Prostate gland (tissue), 2 donors: ENCODE data around the gene GNPAT. TPM values are rescaled to one million over a fixed set of nuclear protein-coding genes. Genes with fewer than 3 reads are reported as not detected.

ENCODE experiments used
- DNase-seq: peaks from one replicate; pipeline ENCODE4 v3.0.0-alpha.2; 2019; ENCODE audit warnings: low spot score
- H3K27ac ChIP-seq, 2 donors: fragments of 200-600 bp; sonication (generic); 2 replicates each; pipeline ENCODE4 v1.5.1; 2017 to 2019
- H3K27me3 ChIP-seq: fragments of 200-600 bp; sonication (generic); replicated peaks from 2 replicates; pipeline ENCODE4 v1.5.1; 2019; ENCODE audit not compliant: insufficient read depth
- H3K36me3 ChIP-seq, 2 donors: fragments of 200-600 bp; sonication (generic); 1 replicate in 1 of 2; 2 replicates in 1 of 2; pipeline versions ENCODE4 v1.5.1 to v1.8.1; 2017 to 2019
- H3K4me1 ChIP-seq: fragments of 200-600 bp; sonication (generic); replicated peaks from 2 replicates; pipeline ENCODE4 v1.5.1; 2019
- H3K4me3 ChIP-seq, 2 donors: fragments of 200-600 bp; sonication (generic); 2 replicates each; pipeline ENCODE4 v1.5.1; 2017 to 2019
- H3K9me3 ChIP-seq: fragments of 200-600 bp; sonication (generic); 2 replicates; pipeline ENCODE4 v1.5.1; 2017
- POLR2A ChIP-seq: fragments of 450-650 bp; IDR thresholded peaks from one replicate; pipeline ENCODE4 v1.6.1; 2016; ENCODE audit warnings: antibody characterized with exemption, mild to moderate bottlenecking
- POLR2AphosphoS5 ChIP-seq: sonication (generic); formaldehyde crosslinking; IDR thresholded peaks from one replicate; pipeline ENCODE4 v1.6.1; 2017; ENCODE audit warnings: antibody characterized with exemption
- WGBS: methylation state at CpG from one replicate; pipeline ENCODE4 v1.1.5; 2018; 5-methylcytosine and 5-hydroxymethylcytosine counted together
- intact Hi-C: fragments of 100-400 bp; cut with DNase I; formaldehyde crosslinking; loops from one replicate; pipeline ENCODE4 v1.14.2; 2022
- total RNA-seq, 2 donors: library from RNA; depleted of rRNA; stranded (reverse); fragments of >200 nt; gene quantifications; one replicate each; pipeline ENCODE4 v1.1.0, GENCODE V29; 2016
- TF ChIP-seq, protein P1 (sequence below), 4 experiments: fragments of 200-600 bp in 2 of 4; fragments of 450-650 bp in 2 of 4; sonication (generic) in 2 of 4; IDR thresholded peaks; 1 replicate in 3 of 4; 2 replicates in 1 of 4; pipeline ENCODE4 v1.5.1; 2016 to 2019; ENCODE audit warnings: antibody characterized with exemption in 4 of 4, mild to moderate bottlenecking in 2 of 4, moderate library complexity in 2 of 4

Gene GNPAT
- total RNA-seq, 2 donors from 2014 or later, result 40.6 to 45.2 TPM

DNA sequence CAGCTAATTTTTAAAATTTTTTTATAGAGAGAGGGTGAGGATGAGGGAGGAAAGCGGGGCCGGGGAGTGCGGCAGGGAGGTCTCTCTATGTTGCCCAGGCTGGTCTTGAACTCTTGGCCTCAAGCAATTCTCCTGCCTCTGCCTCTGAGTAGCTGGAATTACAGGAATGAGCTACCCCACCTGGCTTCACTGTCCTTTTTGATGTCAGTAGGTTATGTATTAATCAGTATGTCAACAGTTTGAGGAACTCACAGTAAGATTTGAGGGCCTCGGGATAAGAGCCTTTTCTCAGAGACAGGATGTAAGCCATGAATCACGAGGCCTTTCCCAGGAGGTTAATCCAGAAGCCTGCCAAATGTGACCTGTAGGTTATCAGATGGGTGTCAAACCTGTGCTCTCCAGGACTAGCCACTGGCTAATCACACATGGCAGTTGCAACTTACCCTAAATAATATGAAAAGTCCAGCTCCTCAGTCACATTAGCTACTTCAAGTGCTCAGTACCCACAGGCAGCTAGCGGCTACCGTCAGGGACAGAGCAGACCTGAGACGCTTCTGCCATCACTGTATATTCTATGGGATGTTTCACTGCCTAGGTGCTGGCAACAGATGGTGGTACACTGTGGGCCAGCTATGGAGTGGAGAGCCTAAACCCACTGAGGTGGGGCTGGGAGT is 46.0 kb upstream of the GNPAT start:
- Histone ChIP-seq H3K4me1 (no peaks in the 10 kb centered on the region), H3K27ac (no peak overlapping the region), H3K4me3 (no peak overlapping the region), H3K9me3 (no peaks in the 10 kb centered on the region), H3K27me3 (no peaks in the 10 kb centered on the region), H3K36me3 (no peaks in the 10 kb centered on the region)
- DNase-seq, result no peak
- 73% methylated on average over 8 of the region's 8 CpGs for WGBS
- TF ChIP-seq POLR2A, result no peak
- TF ChIP-seq, protein P1, sequence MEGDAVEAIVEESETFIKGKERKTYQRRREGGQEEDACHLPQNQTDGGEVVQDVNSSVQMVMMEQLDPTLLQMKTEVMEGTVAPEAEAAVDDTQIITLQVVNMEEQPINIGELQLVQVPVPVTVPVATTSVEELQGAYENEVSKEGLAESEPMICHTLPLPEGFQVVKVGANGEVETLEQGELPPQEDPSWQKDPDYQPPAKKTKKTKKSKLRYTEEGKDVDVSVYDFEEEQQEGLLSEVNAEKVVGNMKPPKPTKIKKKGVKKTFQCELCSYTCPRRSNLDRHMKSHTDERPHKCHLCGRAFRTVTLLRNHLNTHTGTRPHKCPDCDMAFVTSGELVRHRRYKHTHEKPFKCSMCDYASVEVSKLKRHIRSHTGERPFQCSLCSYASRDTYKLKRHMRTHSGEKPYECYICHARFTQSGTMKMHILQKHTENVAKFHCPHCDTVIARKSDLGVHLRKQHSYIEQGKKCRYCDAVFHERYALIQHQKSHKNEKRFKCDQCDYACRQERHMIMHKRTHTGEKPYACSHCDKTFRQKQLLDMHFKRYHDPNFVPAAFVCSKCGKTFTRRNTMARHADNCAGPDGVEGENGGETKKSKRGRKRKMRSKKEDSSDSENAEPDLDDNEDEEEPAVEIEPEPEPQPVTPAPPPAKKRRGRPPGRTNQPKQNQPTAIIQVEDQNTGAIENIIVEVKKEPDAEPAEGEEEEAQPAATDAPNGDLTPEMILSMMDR (IDR thresholded peaks at IDR 0.05), result no peak
- TF ChIP-seq POLR2AphosphoS5, result no peak
- intact Hi-C loops, result no loop called here

DNA sequence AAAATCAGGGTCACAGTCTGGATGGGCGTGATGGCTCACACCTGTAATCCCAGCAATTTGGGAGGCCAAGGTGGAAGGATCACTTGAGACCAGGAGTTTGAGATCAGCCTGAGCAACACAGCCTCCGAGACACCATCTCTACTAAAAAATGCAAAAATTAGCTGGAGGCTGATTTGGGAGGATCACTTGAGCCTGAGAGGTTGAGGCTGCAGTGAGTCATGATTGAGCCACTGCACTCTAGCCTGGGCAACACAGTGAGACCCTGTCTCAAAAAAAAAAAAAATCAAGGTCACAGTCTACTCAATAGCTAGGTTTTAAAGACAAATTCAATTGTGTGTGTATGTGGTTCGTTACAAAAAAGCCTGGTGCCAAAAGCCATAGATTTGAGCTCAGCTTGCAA is 44.7 kb upstream of the GNPAT start:
- no peak for DNase-seq
- TF ChIP-seq POLR2A (no peak), POLR2AphosphoS5 (no peak)
- TF ChIP-seq, protein P1 (IDR thresholded peaks at IDR 0.05), result no peak
- no peak overlapping the region for H3K4me3 ChIP-seq
- intact Hi-C loops, result no loop called here
- H3K36me3 ChIP-seq, result no peaks in the 10 kb centered on the region
- no peaks in the 10 kb centered on the region for H3K9me3 ChIP-seq
- H3K27me3 ChIP-seq, result no peaks in the 10 kb centered on the region
- 83% methylated on average over 3 of the region's 3 CpGs for WGBS
- no peak overlapping the region for H3K27ac ChIP-seq
- no peaks in the 10 kb centered on the region for H3K4me1 ChIP-seq

DNA sequence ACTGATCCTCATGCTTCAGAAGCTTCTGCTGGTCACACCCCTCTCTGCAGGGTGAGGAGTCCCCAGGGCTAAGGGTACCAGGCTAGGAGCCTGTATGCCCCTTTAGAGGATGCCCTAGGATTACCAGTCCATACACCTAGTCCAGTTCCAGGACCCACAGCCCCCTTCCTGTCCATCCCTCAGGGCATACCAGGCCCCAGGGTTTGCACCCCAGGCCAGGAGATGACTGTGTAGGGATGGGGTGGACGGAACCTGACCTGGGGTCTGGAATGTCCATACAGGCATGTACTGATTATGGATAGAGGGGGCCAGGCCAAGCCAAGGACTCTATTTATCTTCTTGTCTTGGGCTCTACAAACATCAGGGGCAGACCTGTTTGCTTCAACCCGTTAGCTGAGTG is 44.3 kb upstream of the GNPAT start:
- TF ChIP-seq, protein P1 (IDR thresholded peaks at IDR 0.05), result no peak
- TF ChIP-seq POLR2A, result no peak
- no peak for TF ChIP-seq POLR2AphosphoS5
- Histone ChIP-seq H3K36me3 (no peaks in the 10 kb centered on the region), H3K4me1 (no peaks in the 10 kb centered on the region), H3K9me3 (no peaks in the 10 kb centered on the region), H3K27ac (no peak overlapping the region), H3K4me3 (no peak overlapping the region), H3K27me3 (no peaks in the 10 kb centered on the region)
- DNase-seq, result no peak
- intact Hi-C loops, result no loop called here
- 89% methylated on average over 2 of the region's 2 CpGs for WGBS

DNA sequence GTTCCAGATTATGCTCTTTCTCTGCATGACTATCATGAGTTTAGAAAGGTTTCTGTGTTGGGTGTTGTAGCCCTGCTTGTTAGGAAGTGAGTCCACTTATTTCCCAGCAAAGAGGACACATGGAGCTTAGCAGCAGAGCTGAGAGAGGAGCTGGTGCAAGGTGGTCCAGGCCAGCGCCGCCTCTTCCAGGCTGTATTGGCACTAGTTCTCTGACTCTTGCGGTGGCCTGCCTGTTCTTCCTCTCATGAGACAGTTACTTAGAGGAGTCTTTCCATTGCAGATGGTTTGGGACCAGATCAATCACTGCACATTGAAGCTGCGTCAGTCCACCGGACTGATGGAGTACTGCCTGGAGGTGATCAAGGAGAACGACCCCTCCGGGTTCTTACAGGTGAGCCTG is 41.1 kb upstream of the GNPAT start:
- Histone ChIP-seq H3K4me1 (no peaks in the 10 kb centered on the region), H3K27ac (no peak overlapping the region), H3K27me3 (no peaks in the 10 kb centered on the region), H3K9me3 (no peaks in the 10 kb centered on the region), H3K4me3 (no peak overlapping the region), H3K36me3 (no peaks in the 10 kb centered on the region)
- TF ChIP-seq POLR2A (no peak), POLR2AphosphoS5 (no peak)
- TF ChIP-seq, protein P1 (IDR thresholded peaks at IDR 0.05), result no peak
- no peak for DNase-seq
- WGBS, result 99% methylated on average over 7 of the region's 7 CpGs
- intact Hi-C loops, result no loop called here

DNA sequence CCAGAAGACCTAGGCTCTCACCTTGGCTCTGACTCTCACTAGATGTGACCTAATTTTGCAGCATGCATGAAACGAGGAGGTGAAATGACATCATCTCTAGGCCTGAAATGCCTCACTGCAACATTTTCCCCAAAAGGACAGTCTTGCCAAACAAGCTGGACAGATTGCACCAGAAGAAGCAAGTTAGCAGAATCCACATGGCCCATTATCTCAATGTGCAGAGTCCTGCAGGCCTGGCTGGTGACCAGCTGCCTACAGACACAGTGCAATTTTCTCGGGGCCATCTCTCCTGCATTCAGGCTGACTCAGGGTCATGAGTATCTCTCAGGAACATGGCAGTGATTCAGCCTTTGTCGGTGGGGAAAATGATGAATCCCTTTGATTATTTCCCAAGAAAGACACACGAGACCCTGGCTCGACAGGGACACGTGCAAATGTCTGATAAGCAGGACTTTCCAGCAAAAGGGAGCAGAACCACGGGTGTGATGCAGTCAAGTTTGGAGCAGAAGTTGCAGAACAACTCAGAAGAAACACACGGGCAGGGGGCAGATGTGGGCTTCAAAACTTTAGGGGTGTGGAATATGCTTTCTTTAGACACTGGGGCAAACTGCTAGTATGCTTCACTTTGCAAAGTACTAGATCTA is 40.5 kb upstream of the GNPAT start:
- 65% methylated on average over 8 of the region's 8 CpGs for WGBS
- intact Hi-C loops, result no loop called here
- no peak for DNase-seq
- Histone ChIP-seq H3K9me3 (no peaks in the 10 kb centered on the region), H3K36me3 (no peaks in the 10 kb centered on the region), H3K27me3 (no peaks in the 10 kb centered on the region), H3K4me1 (no peaks in the 10 kb centered on the region), H3K27ac (no peak overlapping the region), H3K4me3 (no peak overlapping the region)
- TF ChIP-seq POLR2A (no peak), POLR2AphosphoS5 (no peak)
- TF ChIP-seq, protein P1 (IDR thresholded peaks at IDR 0.05), result no peak
